ENCODE results near the gene OSM. TPM values are rescaled to one million over a fixed set of nuclear protein-coding genes. Genes with fewer than 3 reads are reported as not detected.

The OSM gene
- total RNA-seq, 6 donors from 2014 or later: 0.98 to 11.7 (median 5.1) TPM

GRCh38 chr22:30262112-30262511, 4.5 kb downstream of the OSM start:
- H3K27me3 ChIP-seq: no peaks in the 10 kb centered on the region
- H3K9me3 ChIP-seq: no peaks in the 10 kb centered on the region
- ATAC-seq (ENCODE audit: low FRiP score in 2 of 2) (no peak), DNase-seq (no peak)
- no peak overlapping the region for H3K27ac ChIP-seq
- 90 to 92% methylated on average over 4 of the region's 4 CpGs for WGBS, 2 donors
- H3K36me3 ChIP-seq: no peaks in the 10 kb centered on the region
- peaks cover 3 to 18% (median 9%) of the 10 kb centered on the region in 4 donors for H3K4me1 ChIP-seq
- TF ChIP-seq EP300 (IDR thresholded peaks at IDR 0.05) (no peak), POLR2AphosphoS5 (IDR thresholded peaks at IDR 0.05) (no peak), CTCF (IDR thresholded peaks at IDR 0.05) (no peak), POLR2A (IDR thresholded peaks at IDR 0.05) (no peak)
- H3K4me3 ChIP-seq: no peak overlapping the region

GRCh38 chr22:30261134-30261533, 5.5 kb downstream of the OSM start:
- Histone ChIP-seq H3K4me1 (peaks cover 5 to 22% (median 12%) of the 10 kb centered on the region in 4 donors), H3K9me3 (no peaks in the 10 kb centered on the region), H3K4me3 (no peak overlapping the region), H3K36me3 (no peaks in the 10 kb centered on the region), H3K27me3 (no peaks in the 10 kb centered on the region), H3K27ac (peak overlapping the region in 2 of 4 donors; percentile 8 to 33)
- 71 to 85% methylated on average over 8 of the region's 8 CpGs for WGBS, 2 donors
- DNase-seq: peak in 1 of 2 donors; percentile 71
- no peak for ATAC-seq (ENCODE audit: low FRiP score in 2 of 2)
- TF ChIP-seq EP300 (IDR thresholded peaks at IDR 0.05) (no peak), CTCF (IDR thresholded peaks at IDR 0.05) (no peak), POLR2AphosphoS5 (IDR thresholded peaks at IDR 0.05) (peak in 1 of 2 donors; percentile 43), POLR2A (IDR thresholded peaks at IDR 0.05) (no peak)

GRCh38 chr22:30260682-30261081, 6.0 kb downstream of the OSM start:
- ATAC-seq (ENCODE audit: low FRiP score in 2 of 2): no peak
- Histone ChIP-seq H3K27me3 (no peaks in the 10 kb centered on the region), H3K4me3 (no peak overlapping the region), H3K4me1 (peaks cover 7 to 24% (median 17%) of the 10 kb centered on the region in 4 donors), H3K9me3 (no peaks in the 10 kb centered on the region), H3K27ac (no peak overlapping the region), H3K36me3 (no peaks in the 10 kb centered on the region)
- no peak for DNase-seq
- TF ChIP-seq EP300 (IDR thresholded peaks at IDR 0.05) (no peak), POLR2AphosphoS5 (IDR thresholded peaks at IDR 0.05) (no peak), CTCF (IDR thresholded peaks at IDR 0.05) (no peak), POLR2A (IDR thresholded peaks at IDR 0.05) (no peak)
- WGBS, 2 donors: 84 to 92% methylated on average over 8 of the region's 8 CpGs

GRCh38 chr22:30260276-30260675, 6.4 kb downstream of the OSM start:
- no peak overlapping the region for H3K4me3 ChIP-seq
- no peaks in the 10 kb centered on the region for H3K36me3 ChIP-seq
- TF ChIP-seq POLR2AphosphoS5 (IDR thresholded peaks at IDR 0.05) (no peak), POLR2A (IDR thresholded peaks at IDR 0.05) (no peak), CTCF (IDR thresholded peaks at IDR 0.05) (no peak), EP300 (IDR thresholded peaks at IDR 0.05) (no peak)
- peaks cover 7 to 20% (median 17%) of the 10 kb centered on the region in 4 donors for H3K4me1 ChIP-seq
- WGBS, 2 donors: 89 to 92% methylated on average over 7 to 9 of the region's 11 CpGs
- no peaks in the 10 kb centered on the region for H3K27me3 ChIP-seq
- ATAC-seq (ENCODE audit: low FRiP score in 2 of 2): no peak
- H3K9me3 ChIP-seq: no peaks in the 10 kb centered on the region
- DNase-seq: no peak
- no peak overlapping the region for H3K27ac ChIP-seq

GRCh38 chr22:30254314-30254713, 12.3 kb downstream of the OSM start:
- Histone ChIP-seq H3K36me3 (no peaks in the 10 kb centered on the region), H3K4me3 (no peak overlapping the region), H3K27ac (peak overlapping the region in 1 of 4 donors; percentile 40), H3K4me1 (peaks cover 15 to 37% (median 21%) of the 10 kb centered on the region in 4 donors), H3K27me3 (no peaks in the 10 kb centered on the region), H3K9me3 (no peaks in the 10 kb centered on the region)
- WGBS, 2 donors: 77 to 83% methylated on average over 3 to 6 of the region's 6 CpGs
- DNase-seq: no peak
- no peak for TF ChIP-seq CTCF (IDR thresholded peaks at IDR 0.05)
- TF ChIP-seq POLR2AphosphoS5 (IDR thresholded peaks at IDR 0.05): no peak
- no peak for TF ChIP-seq EP300 (IDR thresholded peaks at IDR 0.05)
- no peak for TF ChIP-seq POLR2A (IDR thresholded peaks at IDR 0.05)
- ATAC-seq (ENCODE audit: low FRiP score in 2 of 2): peak in 1 of 2 donors; percentile 4
